ENCODE results near the gene ZNF805. TPM values are rescaled to one million over a fixed set of nuclear protein-coding genes. Genes with fewer than 3 reads are reported as not detected.

Gene ZNF805
- 10 to 100 TPM; 10.8 to 27.8 (median 19.4) TPM for total RNA-seq
- polyA plus RNA-seq, result 1 to 10 TPM; 1.7 to 4.5 TPM
- long read RNA-seq, donor 1, transcript ZNF805-202 (4 exons, 1,884 nt), result major isoform, 9 of 9 reads
- long read RNA-seq, donor 1, partial matches to known transcripts, result 0 of 9 reads
- long read RNA-seq, donor 1, other reads (novel, unspliced or antisense), result 0 of 9 reads
- long read RNA-seq, donor 2, partial matches to known transcripts, result 0 of 3 reads
- long read RNA-seq, donor 2, other reads (novel, unspliced or antisense), result 0 of 3 reads
- long read RNA-seq, donor 3, transcript ZNF805-202 (4 exons, 1,884 nt), result major isoform, 10 of 11 reads
- long read RNA-seq, donor 3, partial matches to known transcripts, result 0 of 11 reads
- long read RNA-seq, donor 3, other reads (novel, unspliced or antisense), result 0 of 11 reads

DNA sequence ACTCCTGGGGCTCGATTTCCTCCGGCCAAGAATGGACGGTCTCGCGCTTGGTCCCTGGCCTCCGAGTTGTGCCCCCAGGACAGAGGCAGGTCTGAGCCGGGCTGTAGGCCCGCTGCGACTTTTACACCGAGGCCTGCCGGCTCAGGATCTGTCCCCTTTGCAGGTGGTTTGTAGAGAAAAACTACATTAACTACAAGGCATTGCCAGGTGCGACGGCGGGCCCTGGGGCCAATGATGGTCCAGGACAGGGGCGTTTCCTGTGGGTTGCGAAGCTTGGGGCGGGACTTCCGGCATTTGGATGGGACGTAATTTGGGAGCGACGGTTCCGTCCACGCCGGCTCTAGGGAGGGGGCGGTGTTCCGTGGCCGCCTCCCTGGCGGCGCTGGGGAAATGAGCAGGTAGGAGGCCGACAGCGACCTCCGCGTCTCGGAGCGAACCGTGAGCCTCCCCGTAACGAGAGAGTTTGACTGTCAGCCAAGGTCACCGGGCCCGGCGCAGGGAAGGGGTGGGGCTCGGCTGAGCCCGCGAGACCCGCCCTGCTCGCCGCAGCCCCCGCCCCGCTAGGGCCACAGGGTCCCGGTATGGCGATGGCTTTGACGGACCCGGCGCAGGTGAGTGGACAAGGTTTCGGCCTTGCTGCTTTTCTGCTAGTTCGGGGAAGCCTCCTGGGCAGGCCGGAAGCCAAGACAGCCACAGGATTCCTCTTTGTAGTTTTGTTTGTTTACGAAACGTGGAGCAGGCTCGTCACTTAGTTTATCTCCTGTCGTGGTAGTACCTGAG lies at the start of gene ZNF805:
TSS of gene ZNF805 (plus strand) at position 322 of the 780 bp plus-strand sequence. CDS start at position 582, 260 bp downstream.
- TF ChIP-seq, protein P1, sequence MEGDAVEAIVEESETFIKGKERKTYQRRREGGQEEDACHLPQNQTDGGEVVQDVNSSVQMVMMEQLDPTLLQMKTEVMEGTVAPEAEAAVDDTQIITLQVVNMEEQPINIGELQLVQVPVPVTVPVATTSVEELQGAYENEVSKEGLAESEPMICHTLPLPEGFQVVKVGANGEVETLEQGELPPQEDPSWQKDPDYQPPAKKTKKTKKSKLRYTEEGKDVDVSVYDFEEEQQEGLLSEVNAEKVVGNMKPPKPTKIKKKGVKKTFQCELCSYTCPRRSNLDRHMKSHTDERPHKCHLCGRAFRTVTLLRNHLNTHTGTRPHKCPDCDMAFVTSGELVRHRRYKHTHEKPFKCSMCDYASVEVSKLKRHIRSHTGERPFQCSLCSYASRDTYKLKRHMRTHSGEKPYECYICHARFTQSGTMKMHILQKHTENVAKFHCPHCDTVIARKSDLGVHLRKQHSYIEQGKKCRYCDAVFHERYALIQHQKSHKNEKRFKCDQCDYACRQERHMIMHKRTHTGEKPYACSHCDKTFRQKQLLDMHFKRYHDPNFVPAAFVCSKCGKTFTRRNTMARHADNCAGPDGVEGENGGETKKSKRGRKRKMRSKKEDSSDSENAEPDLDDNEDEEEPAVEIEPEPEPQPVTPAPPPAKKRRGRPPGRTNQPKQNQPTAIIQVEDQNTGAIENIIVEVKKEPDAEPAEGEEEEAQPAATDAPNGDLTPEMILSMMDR (IDR thresholded peaks at IDR 0.05), result peak in 2 of 3 donors; percentile 11 to 16
- peak; percentile 68 for TF ChIP-seq POLR2A (IDR thresholded peaks at IDR 0.05)
- TF ChIP-seq EP300 (IDR thresholded peaks at IDR 0.05), result no peak
- H3K4me1 ChIP-seq (ENCODE audit: insufficient read depth), result no peaks in the 10 kb centered on the region
- WGBS, 3 donors, result 0 to 1% (median 0%) methylated on average over 36 to 61 of the region's 61 CpGs
- no peaks in the 10 kb centered on the region for H3K36me3 ChIP-seq
- peak; percentile 95 to 97 (median 96) for DNase-seq
- H3K9me3 ChIP-seq, result no peaks in the 10 kb centered on the region
- peak within 1 kb of the TSS; percentile 98 for H3K4me3 ChIP-seq
- intact Hi-C loops (cut with DNase I), result loop anchor here in 1 of 4 donors (5.0 kb wide), 1 partner anchor 42 kb away; the partner anchor contains the start of gene ZNF460
- no peaks in the 10 kb centered on the region for H3K27me3 ChIP-seq
- H3K27ac ChIP-seq, result peak within 1 kb of the TSS; percentile 76 to 79

DNA sequence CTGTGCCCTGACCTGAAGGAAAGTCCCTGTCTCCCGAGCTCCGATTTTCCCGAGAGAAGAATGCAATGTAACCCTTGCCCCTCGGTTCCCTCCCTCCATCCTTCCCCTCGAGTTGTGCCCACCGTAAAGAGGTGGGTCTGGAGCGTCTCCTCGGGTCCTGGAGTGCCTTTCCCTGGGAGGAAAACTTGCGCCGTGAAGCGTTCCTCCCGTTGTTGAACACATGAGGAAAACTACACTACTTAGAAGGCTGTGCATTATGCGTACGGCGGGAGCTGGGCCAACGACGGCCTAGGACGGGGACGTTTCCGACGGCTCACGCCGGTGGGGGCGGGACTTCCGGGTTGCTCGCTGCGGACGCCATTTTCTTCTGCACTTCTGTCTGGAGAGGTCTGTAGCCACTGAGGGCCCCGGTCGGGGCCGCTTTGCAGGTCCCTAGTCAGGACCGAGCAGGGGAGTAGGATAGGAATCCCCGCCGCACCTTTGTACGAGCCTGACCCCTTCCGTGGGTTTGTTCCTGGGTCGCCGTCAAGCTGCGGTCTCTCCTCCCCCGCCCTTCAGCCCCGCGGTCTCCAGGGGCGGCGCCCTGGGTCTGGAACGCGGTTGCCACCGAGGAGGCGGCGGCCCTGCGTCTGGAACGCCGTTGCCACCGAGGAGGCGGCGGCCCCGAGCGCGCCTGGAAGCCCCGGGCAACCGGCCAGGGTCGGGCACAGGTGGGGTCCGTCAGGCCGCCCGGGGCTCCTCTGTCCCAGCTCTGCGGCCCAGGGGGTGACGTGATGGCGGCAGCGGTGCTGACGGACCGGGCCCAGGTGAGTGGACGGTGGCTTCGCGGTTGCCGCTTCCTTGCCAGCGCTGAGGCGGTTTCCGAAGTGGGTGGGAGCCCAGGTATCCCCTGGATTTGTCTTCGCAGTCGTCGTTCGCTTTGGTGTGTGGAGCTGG lies 49.0 kb upstream of the ZNF805 start, which contains the start of gene ZNF264:
TSS of gene ZNF264 (plus strand) at position 360 of the 936 bp plus-strand sequence. CDS start at position 774, 414 bp downstream.
- 1% methylated on average over 50 to 81 of the region's 81 CpGs for WGBS, 3 donors
- Histone ChIP-seq H3K4me1 (ENCODE audit: insufficient read depth) (peaks cover 13% of the 10 kb centered on the region), H3K27ac (peak within 1 kb of the TSS; percentile 70), H3K4me3 (peak within 1 kb of the TSS; percentile 86), H3K27me3 (no peaks in the 10 kb centered on the region), H3K36me3 (no peaks in the 10 kb centered on the region), H3K9me3 (peaks cover 0 to 5% of the 10 kb centered on the region in 2 donors)
- peak; percentile 86 to 94 (median 90) for DNase-seq
- intact Hi-C loops (cut with DNase I), result loop anchor here in 1 of 4 donors (2.0 kb wide), 1 partner anchor 29 kb away; no protein-coding TSS in a partner anchor
- TF ChIP-seq, protein P1 (IDR thresholded peaks at IDR 0.05), result no peak
- peak; percentile 36 for TF ChIP-seq POLR2A (IDR thresholded peaks at IDR 0.05)

DNA sequence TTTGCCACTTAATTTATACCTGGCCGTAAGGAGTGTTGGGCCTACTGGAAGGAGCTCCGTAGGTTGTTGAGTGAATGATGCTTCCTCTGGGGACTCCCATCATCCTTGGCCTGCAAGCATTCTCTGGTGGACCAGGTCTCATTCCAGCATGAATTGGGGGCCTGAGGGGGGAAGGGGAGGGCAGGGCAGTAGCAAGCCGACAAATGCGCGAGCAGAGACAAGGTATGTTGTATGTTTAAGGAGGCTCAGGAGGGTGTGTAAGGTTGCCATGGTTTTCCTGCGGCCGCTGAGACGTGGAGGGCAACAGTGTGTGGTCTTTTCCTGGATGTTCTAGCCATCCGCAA lies 48.4 kb upstream of the ZNF805 start:
- TF ChIP-seq POLR2A (IDR thresholded peaks at IDR 0.05), result no peak
- TF ChIP-seq, protein P1 (IDR thresholded peaks at IDR 0.05), result no peak
- no peak for TF ChIP-seq EP300 (IDR thresholded peaks at IDR 0.05)
- H3K9me3 ChIP-seq, result peaks cover 0 to 4% of the 10 kb centered on the region in 2 donors
- peak overlapping the region; percentile 70 for H3K27ac ChIP-seq
- peak overlapping the region; percentile 86 for H3K4me3 ChIP-seq
- DNase-seq, result no peak
- H3K36me3 ChIP-seq, result no peaks in the 10 kb centered on the region
- peaks cover 13% of the 10 kb centered on the region for H3K4me1 ChIP-seq (ENCODE audit: insufficient read depth)
- WGBS, 3 donors, result 5 to 7% (median 6%) methylated on average over 9 of the region's 9 CpGs
- no peaks in the 10 kb centered on the region for H3K27me3 ChIP-seq
- intact Hi-C loops (cut with DNase I), result no loop called here

Data from ovary (tissue), 10 donors.